Stomach (tissue), 4 donors: ENCODE data around the gene SLC7A10.

Experiments used
- CTCF ChIP-seq, 7 experiments: fragments of 450-650 bp in 4 of 7; fragments of 200-600 bp in 3 of 7; sonication (generic) in 3 of 7; IDR thresholded peaks; one replicate each; pipeline ENCODE4 v1.5.1; 2016 to 2019; ENCODE audit warnings: antibody characterized with exemption in 7 of 7, control low read depth in 2 of 7, mild to moderate bottlenecking in 1 of 7
- POLR2AphosphoS5 ChIP-seq, 3 donors: sonication (generic); formaldehyde crosslinking; IDR thresholded peaks; one replicate each; pipeline ENCODE4 v1.6.1; 2016; ENCODE audit warnings: antibody characterized with exemption in 3 of 3

GRCh38 chr19:33203529-33203928 lies 22.1 kb downstream of the SLC7A10 start:
- TF ChIP-seq POLR2AphosphoS5 (IDR thresholded peaks at IDR 0.05) (no peak), CTCF (IDR thresholded peaks at IDR 0.05) (no peak)
